OCI-LY1 (cell line): ENCODE data around the gene LNPK.

Experiments
- H2AFZ ChIP-seq: fragments of 200-600 bp; sonication (generic), shearing (Covaris generic); 2 replicates; pipeline ENCODE4 v1.6.0; 2014; ENCODE audit warnings: antibody characterized with exemption, mild to moderate bottlenecking, low read length
- H3F3A ChIP-seq: fragments of 200-600 bp; sonication (generic), shearing (Covaris generic); 2 replicates; pipeline ENCODE4 v1.6.0; 2014; ENCODE audit warnings: mild to moderate bottlenecking, antibody characterized with exemption, low read length, moderate library complexity; ENCODE audit not compliant: insufficient read depth
- H3K27ac ChIP-seq: fragments of 200-600 bp; sonication (generic); 2 replicates; pipeline ENCODE4 v1.5.1; 2014; ENCODE audit warnings: low read length, mixed run types, mild to moderate bottlenecking, low read depth; ENCODE audit not compliant: poor library complexity, severe bottlenecking
- H3K27me3 ChIP-seq: fragments of 200-600 bp; sonication (generic); 2 replicates; pipeline ENCODE4 v1.6.0; 2014; ENCODE audit warnings: antibody characterized with exemption, mild to moderate bottlenecking, low read length, moderate library complexity; ENCODE audit not compliant: insufficient read depth
- H3K36me3 ChIP-seq: fragments of 200-600 bp; sonication (generic); 2 replicates; pipeline ENCODE4 v1.6.1; 2014; ENCODE audit warnings: mild to moderate bottlenecking, antibody characterized with exemption, low read length, moderate library complexity, mixed read lengths; ENCODE audit not compliant: insufficient read depth
- H3K4me1 ChIP-seq: fragments of 200-600 bp; sonication (generic); 2 replicates; pipeline ENCODE4 v1.5.1; 2014; ENCODE audit warnings: mild to moderate bottlenecking, low read length, moderate library complexity; ENCODE audit not compliant: insufficient read depth, severe bottlenecking
- H3K4me2 ChIP-seq: fragments of 200-600 bp; sonication (generic), shearing (Covaris generic); 2 replicates; pipeline ENCODE4 v1.6.1; 2014; ENCODE audit warnings: low read length
- H3K4me3 ChIP-seq: fragments of 200-600 bp; sonication (generic); 2 replicates; pipeline ENCODE4 v1.5.1; 2014; ENCODE audit warnings: low read length, low read depth, mild to moderate bottlenecking, mixed read lengths; ENCODE audit not compliant: poor library complexity, severe bottlenecking
- H3K79me2 ChIP-seq: fragments of 200-600 bp; shearing (Covaris generic); 2 replicates; pipeline ENCODE4 v1.6.1; 2016; ENCODE audit warnings: mixed run types, low read length, mixed read lengths; ENCODE audit not compliant: insufficient read depth
- H3K9ac ChIP-seq: fragments of 200-600 bp; sonication (generic), shearing (Covaris generic); 2 replicates; pipeline ENCODE4 v1.6.1; 2014; ENCODE audit warnings: mild to moderate bottlenecking, low read length, mixed read lengths
- H3K9me2 ChIP-seq: fragments of 200-600 bp; sonication (generic), shearing (Covaris generic); 2 replicates; pipeline ENCODE4 v1.6.1; 2014; ENCODE audit warnings: low read depth, mild to moderate bottlenecking, low read length, mixed read lengths
- H3K9me3 ChIP-seq: fragments of 200-600 bp; shearing (Covaris generic); 2 replicates; pipeline ENCODE4 v1.6.1; 2014; ENCODE audit warnings: low read length, mixed read lengths
- H4K20me1 ChIP-seq: fragments of 200-600 bp; sonication (generic), shearing (Covaris generic); 2 replicates; pipeline ENCODE4 v1.6.0; 2016; ENCODE audit warnings: mild to moderate bottlenecking, low read length; ENCODE audit not compliant: insufficient read depth
- EZH2 ChIP-seq: fragments of 200-600 bp; sonication (generic), shearing (Covaris generic); IDR thresholded peaks from 2 replicates; pipeline ENCODE4 v1.8.0; 2017; ENCODE audit warnings: borderline replicate concordance, mixed run types, mild to moderate bottlenecking, antibody characterized with exemption, low read length, moderate library complexity, mixed read lengths
- TF ChIP-seq, protein P1 (sequence below): fragments of 200-600 bp; sonication (generic), shearing (Covaris generic); IDR thresholded peaks from 2 replicates; pipeline ENCODE4 v1.5.1; 2017; ENCODE audit warnings: mild to moderate bottlenecking, antibody characterized with exemption, low read length, moderate library complexity, mixed read lengths

LNPK gene

DNA sequence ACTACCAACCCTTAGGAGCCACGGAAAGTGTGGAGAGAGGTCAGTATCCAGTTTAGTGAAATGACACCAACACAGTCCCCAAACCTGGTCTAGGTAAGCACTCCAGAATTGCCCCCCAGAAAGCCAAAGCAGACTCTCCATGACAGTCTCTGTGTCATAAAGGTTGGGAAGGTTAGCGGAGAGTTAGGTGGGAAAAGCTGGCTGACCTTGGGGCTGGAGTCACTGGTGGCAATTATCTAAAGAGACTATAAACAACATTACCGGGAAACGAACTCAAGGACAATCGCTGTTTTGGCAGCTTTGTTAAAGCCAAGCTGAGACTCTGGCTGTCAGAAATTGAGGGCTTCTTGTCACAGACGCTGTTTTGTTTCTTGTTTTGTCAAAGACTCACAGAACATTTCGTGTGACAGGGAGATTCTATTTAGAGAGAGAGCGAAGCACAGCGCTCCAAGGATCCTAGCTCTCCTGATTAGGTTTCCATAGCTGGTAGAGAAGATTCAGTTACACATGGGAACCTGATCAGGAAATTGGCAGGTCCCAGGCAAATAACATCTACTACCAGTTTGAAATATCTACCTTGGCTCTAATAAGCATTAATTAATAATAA, 111.3 kb downstream of the LNPK start:
- Histone ChIP-seq H3K27ac (no peak overlapping the region), H3K4me1 (no peaks in the 10 kb centered on the region), H3F3A (no peaks in the 10 kb centered on the region), H3K9me3 (no peaks in the 10 kb centered on the region), H3K9me2 (no peaks in the 10 kb centered on the region), H2AFZ (no peak overlapping the region), H3K79me2 (no peaks in the 10 kb centered on the region), H3K4me2 (no peak overlapping the region), H3K4me3 (no peak overlapping the region), H3K9ac (no peak overlapping the region), H3K36me3 (no peaks in the 10 kb centered on the region), H4K20me1 (no peaks in the 10 kb centered on the region), H3K27me3 (no peaks in the 10 kb centered on the region)
- TF ChIP-seq, protein P1, sequence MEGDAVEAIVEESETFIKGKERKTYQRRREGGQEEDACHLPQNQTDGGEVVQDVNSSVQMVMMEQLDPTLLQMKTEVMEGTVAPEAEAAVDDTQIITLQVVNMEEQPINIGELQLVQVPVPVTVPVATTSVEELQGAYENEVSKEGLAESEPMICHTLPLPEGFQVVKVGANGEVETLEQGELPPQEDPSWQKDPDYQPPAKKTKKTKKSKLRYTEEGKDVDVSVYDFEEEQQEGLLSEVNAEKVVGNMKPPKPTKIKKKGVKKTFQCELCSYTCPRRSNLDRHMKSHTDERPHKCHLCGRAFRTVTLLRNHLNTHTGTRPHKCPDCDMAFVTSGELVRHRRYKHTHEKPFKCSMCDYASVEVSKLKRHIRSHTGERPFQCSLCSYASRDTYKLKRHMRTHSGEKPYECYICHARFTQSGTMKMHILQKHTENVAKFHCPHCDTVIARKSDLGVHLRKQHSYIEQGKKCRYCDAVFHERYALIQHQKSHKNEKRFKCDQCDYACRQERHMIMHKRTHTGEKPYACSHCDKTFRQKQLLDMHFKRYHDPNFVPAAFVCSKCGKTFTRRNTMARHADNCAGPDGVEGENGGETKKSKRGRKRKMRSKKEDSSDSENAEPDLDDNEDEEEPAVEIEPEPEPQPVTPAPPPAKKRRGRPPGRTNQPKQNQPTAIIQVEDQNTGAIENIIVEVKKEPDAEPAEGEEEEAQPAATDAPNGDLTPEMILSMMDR = no peak
- no peak for TF ChIP-seq EZH2

DNA sequence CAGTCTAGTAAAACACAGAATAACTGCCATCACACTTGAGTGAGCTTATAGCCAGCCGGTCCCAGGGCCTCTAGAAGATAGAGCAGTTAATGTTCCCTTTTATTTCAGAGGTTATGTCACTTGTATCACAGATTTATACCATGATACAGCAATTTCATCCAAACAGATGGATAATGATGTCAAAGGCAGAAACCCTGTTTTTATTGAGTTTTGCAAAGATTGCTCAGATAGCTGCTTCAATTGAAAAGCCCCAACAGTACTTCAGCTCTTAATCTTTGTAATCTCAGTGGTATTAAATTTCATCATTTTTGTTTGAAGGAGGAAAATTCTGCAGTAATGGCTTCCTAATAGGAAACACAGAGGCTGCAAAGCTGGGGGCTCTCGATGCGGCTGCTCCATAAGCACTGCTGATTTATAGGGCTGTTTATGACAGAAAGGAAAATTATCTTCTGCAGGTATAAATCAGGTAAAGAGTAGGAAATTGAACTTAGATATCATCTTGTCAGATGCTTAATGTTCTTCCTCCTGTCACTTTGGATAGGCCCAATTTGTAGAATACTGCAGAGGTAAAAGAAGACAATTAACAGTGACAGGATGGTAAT, 112.3 kb downstream of the LNPK start:
- no peaks in the 10 kb centered on the region for H3K79me2 ChIP-seq

DNA sequence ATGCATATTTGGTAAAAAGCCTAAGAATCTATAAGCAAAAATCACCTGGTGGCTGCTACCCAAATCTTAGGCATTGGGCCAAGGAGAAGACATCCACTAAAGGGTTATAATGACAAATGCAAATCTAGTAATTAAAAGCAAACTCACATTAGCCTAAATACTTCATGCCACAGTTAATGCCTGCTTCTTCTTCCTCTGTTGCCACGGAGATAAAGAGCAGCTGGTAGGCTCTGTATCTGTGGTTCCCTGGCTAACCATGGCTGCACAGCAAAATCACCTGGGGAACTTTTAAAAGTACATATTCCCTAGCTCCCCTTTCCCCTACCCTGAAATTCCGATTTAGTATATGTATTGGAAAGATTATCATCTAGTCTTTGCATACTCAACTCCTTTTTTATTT, 114.3 kb downstream of the LNPK start:
- no peaks in the 10 kb centered on the region for H4K20me1 ChIP-seq
- no peak overlapping the region for H3K4me2 ChIP-seq
- TF ChIP-seq, protein P1 = no peak
- TF ChIP-seq EZH2 = no peak
- H3K4me1 ChIP-seq = no peaks in the 10 kb centered on the region
- H3K36me3 ChIP-seq = no peaks in the 10 kb centered on the region
- no peaks in the 10 kb centered on the region for H3K27me3 ChIP-seq
- H2AFZ ChIP-seq = no peak overlapping the region
- no peak overlapping the region for H3K27ac ChIP-seq
- no peaks in the 10 kb centered on the region for H3K9me2 ChIP-seq
- no peak overlapping the region for H3K9ac ChIP-seq
- H3K79me2 ChIP-seq = no peaks in the 10 kb centered on the region
- no peaks in the 10 kb centered on the region for H3K9me3 ChIP-seq
- no peaks in the 10 kb centered on the region for H3F3A ChIP-seq
- H3K4me3 ChIP-seq = no peak overlapping the region

More for the DNA sequence above, 112.3 kb downstream of the LNPK start:
- H3K36me3 ChIP-seq = no peaks in the 10 kb centered on the region
- H3K4me1 ChIP-seq = no peaks in the 10 kb centered on the region
- no peaks in the 10 kb centered on the region for H3F3A ChIP-seq
- H4K20me1 ChIP-seq = no peaks in the 10 kb centered on the region
- no peaks in the 10 kb centered on the region for H3K9me2 ChIP-seq
- TF ChIP-seq, protein P1 = no peak
- TF ChIP-seq EZH2 = no peak
- no peak overlapping the region for H3K4me3 ChIP-seq
- no peak overlapping the region for H3K9ac ChIP-seq
- no peak overlapping the region for H2AFZ ChIP-seq
- H3K27ac ChIP-seq = no peak overlapping the region
- H3K9me3 ChIP-seq = no peaks in the 10 kb centered on the region
- no peak overlapping the region for H3K4me2 ChIP-seq
- H3K27me3 ChIP-seq = no peaks in the 10 kb centered on the region
